HL-60 (cell line): ENCODE data around the gene DNALI1.

ENCODE experiments used
- DNase-seq, 2 experiments: peaks; one replicate each; pipeline ENCODE4 v3.0.0-alpha.2; 2010 to 2020; ENCODE audit warnings: low read depth in 1 of 2, low spot score in 1 of 2
- H3K27ac ChIP-seq: fragments of 250-450 bp; sonication (Bioruptor Pico); replicated peaks from 2 replicates; pipeline ENCODE4 v1.5.1; 2020; ENCODE audit warnings: mild to moderate bottlenecking, moderate library complexity
- H3K27me3 ChIP-seq: fragments of 250-450 bp; sonication (Bioruptor Pico); 2 replicates; pipeline ENCODE4 v1.5.1; 2021; ENCODE audit warnings: mild to moderate bottlenecking, moderate library complexity; ENCODE audit not compliant: insufficient read depth, poor library complexity, severe bottlenecking
- H3K4me3 ChIP-seq: replicated peaks from 2 replicates; pipeline ENCODE4 v1.5.1; 2011; ENCODE audit warnings: mild to moderate bottlenecking, control low read depth, low read length; ENCODE audit not compliant: insufficient read depth
- GABPA ChIP-seq: IDR thresholded peaks from 2 replicates; pipeline ENCODE4 v1.6.1; 2012; ENCODE audit warnings: low read depth
- POLR2AphosphoS5 ChIP-seq: IDR thresholded peaks from 2 replicates; pipeline ENCODE4 v1.6.1; 2012; ENCODE audit warnings: low read depth
- SPI1 ChIP-seq: IDR thresholded peaks from 2 replicates; pipeline ENCODE4 v1.6.1; 2012; ENCODE audit warnings: low read depth, mild to moderate bottlenecking, borderline replicate concordance
- TF ChIP-seq, protein P1 (sequence below): IDR thresholded peaks from one replicate; pipeline ENCODE4 v1.5.1; 2011; ENCODE audit warnings: low read length, control low read depth, inconsistent platforms; ENCODE audit not compliant: insufficient read depth
- TF ChIP-seq, protein P2 (sequence below): IDR thresholded peaks from 2 replicates; pipeline ENCODE4 v1.6.1; 2012; ENCODE audit warnings: low read depth; ENCODE audit not compliant: insufficient replicate concordance

DNALI1 gene

DNA sequence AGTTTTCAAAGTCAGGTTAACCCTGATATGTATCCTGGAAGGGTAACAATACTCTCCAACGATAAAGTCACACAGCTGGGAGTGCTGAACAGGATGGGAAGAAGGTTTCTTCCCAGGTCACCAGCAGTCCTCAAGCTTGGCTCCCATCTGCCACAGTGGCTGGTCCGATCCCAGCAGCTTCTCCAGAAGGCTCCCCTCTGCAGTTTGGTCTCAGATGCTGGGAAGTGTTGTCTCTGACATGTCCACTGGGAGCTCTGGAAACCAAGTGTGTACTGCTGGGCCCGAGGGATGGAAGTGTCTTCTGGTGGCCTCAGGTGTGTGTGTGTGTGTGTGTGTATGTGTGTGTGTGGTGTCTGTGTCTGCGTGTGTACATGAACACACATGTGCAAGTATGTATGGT is 55.4 kb downstream of the DNALI1 start:
- Histone ChIP-seq H3K4me3 (no peak overlapping the region), H3K27ac (no peak overlapping the region), H3K27me3 (peaks cover 4% of the 10 kb centered on the region)
- DNase-seq, result no peak
- TF ChIP-seq, protein P1, sequence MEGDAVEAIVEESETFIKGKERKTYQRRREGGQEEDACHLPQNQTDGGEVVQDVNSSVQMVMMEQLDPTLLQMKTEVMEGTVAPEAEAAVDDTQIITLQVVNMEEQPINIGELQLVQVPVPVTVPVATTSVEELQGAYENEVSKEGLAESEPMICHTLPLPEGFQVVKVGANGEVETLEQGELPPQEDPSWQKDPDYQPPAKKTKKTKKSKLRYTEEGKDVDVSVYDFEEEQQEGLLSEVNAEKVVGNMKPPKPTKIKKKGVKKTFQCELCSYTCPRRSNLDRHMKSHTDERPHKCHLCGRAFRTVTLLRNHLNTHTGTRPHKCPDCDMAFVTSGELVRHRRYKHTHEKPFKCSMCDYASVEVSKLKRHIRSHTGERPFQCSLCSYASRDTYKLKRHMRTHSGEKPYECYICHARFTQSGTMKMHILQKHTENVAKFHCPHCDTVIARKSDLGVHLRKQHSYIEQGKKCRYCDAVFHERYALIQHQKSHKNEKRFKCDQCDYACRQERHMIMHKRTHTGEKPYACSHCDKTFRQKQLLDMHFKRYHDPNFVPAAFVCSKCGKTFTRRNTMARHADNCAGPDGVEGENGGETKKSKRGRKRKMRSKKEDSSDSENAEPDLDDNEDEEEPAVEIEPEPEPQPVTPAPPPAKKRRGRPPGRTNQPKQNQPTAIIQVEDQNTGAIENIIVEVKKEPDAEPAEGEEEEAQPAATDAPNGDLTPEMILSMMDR, result no peak
- TF ChIP-seq POLR2AphosphoS5, result no peak
- TF ChIP-seq GABPA, result no peak
- TF ChIP-seq, protein P2, sequence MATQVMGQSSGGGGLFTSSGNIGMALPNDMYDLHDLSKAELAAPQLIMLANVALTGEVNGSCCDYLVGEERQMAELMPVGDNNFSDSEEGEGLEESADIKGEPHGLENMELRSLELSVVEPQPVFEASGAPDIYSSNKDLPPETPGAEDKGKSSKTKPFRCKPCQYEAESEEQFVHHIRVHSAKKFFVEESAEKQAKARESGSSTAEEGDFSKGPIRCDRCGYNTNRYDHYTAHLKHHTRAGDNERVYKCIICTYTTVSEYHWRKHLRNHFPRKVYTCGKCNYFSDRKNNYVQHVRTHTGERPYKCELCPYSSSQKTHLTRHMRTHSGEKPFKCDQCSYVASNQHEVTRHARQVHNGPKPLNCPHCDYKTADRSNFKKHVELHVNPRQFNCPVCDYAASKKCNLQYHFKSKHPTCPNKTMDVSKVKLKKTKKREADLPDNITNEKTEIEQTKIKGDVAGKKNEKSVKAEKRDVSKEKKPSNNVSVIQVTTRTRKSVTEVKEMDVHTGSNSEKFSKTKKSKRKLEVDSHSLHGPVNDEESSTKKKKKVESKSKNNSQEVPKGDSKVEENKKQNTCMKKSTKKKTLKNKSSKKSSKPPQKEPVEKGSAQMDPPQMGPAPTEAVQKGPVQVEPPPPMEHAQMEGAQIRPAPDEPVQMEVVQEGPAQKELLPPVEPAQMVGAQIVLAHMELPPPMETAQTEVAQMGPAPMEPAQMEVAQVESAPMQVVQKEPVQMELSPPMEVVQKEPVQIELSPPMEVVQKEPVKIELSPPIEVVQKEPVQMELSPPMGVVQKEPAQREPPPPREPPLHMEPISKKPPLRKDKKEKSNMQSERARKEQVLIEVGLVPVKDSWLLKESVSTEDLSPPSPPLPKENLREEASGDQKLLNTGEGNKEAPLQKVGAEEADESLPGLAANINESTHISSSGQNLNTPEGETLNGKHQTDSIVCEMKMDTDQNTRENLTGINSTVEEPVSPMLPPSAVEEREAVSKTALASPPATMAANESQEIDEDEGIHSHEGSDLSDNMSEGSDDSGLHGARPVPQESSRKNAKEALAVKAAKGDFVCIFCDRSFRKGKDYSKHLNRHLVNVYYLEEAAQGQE, result no peak
- TF ChIP-seq SPI1, result no peak

DNA sequence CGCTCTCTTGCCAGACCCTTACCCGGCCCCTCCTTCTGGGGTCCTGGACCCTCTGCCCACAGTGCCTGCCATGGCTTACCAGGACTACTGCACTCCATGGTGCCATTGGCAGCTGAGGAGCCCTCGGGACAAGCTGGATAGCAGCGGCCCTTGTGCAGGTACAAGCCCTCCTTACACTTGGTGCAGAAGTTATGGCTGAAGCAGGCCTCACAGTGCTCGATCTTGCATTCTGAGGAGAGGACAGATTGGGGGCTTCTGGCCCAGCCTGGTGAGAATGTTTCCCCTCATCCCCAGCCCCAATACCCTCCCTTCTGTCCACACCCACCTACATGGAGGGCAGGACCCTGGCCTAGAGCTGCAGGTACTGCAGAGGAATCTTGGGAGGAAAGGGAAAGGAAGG is 57.4 kb downstream of the DNALI1 start:
- peaks cover 7% of the 10 kb centered on the region for H3K27me3 ChIP-seq
- no peak overlapping the region for H3K4me3 ChIP-seq
- TF ChIP-seq POLR2AphosphoS5 (no peak), GABPA (no peak), SPI1 (no peak)
- TF ChIP-seq, protein P2, result no peak
- TF ChIP-seq, protein P1, result no peak

DNA sequence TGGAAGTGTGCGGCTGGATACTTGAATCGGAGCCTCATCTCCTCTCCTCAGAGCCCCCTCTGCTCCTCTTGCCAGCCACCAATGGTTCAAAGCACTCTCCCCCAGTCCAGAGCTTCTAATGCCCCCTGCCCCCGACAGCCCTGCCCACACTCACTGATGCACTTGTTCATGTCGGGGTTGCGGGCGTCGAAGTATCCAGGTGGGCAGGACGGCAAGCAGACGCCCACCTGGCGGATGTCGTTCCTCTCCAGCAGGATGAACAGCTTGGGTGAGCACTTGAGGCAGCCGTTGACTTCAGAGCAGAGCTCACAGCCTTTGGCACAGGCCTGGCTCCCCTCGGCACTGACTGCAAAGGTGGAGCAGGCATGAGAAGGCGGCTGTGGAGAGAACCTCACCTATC is 59.6 kb downstream of the DNALI1 start:
- no peak for DNase-seq
- H3K4me3 ChIP-seq, result no peak overlapping the region
- peaks cover 7% of the 10 kb centered on the region for H3K27me3 ChIP-seq
- TF ChIP-seq, protein P2, result no peak
- TF ChIP-seq SPI1 (no peak), POLR2AphosphoS5 (no peak), GABPA (no peak)
- TF ChIP-seq, protein P1, result no peak
- H3K27ac ChIP-seq, result no peak overlapping the region

More for the DNA sequence above, 57.4 kb downstream of the DNALI1 start:
- no peak for DNase-seq
- no peak overlapping the region for H3K27ac ChIP-seq
